ENCODE measurements around the gene PXN.
"Not testable (repeated sequence)": the region's sequence is repeated elsewhere in the genome, so short reads cannot be mapped to it uniquely, and the experiment has no call there.

The PXN gene

DNA sequence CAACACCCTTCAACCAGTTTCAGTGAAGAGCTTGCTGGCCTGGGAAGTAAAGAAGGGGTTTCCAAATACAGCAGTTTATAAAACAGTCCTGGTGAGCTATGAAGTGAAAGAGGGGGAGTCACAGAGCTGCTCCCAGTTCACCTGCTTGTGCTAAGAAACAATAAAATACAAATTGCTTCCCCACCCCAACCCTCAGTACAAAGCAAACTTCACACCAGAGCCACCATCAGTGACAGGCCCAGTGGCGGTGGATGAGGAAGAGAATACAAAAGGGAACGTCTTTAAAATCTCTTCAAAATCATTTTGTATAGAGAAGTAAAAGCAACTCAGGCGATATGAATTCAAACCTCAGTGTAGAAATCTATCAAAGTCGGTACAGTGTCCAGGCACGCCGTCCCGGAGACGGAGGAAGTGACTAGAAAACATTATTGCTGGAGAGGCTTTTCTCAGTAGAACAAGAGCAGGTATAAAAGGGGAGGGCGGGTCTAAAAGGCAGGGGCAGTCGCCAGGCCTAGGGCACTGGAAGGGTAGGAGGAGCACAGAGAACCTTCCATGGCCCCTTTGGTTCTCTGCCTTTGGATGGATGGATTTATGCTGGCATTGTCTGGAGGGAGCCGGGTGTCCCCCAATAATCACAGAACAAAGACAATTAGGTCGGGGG lies 54.2 kb downstream of the PXN start:
- no peak for DNase-seq (ENCODE audit: low read depth in 2 of 2)

GRCh38 chr12:120209851-120210250 lies 55.7 kb downstream of the PXN start:
- DNase-seq (ENCODE audit: low read depth in 2 of 2) = no peak

GRCh38 chr12:120207227-120207626 lies 58.3 kb downstream of the PXN start:
- DNase-seq (ENCODE audit: low read depth in 2 of 2) = no peak

DNA sequence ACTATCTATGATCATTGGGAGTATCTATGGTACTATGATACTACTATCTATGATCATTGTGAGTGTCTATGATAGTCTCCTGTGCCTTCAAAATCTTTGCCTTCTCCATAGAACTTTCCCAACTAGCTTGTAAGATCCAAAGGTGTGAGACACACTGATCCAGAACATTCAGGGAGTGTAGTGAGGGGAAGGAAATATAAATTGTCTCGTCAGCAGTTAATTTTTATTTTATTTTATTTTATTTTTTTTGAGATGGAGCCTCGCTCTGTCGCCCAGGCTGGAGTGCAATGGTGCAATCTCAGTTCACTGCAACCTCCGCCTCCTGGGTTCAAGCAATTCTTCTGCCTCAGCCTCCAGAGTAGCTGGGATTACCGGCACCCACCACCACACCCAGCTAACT lies 58.7 kb downstream of the PXN start:
- not testable (repeated sequence) for DNase-seq (ENCODE audit: low read depth in 2 of 2)

DNA sequence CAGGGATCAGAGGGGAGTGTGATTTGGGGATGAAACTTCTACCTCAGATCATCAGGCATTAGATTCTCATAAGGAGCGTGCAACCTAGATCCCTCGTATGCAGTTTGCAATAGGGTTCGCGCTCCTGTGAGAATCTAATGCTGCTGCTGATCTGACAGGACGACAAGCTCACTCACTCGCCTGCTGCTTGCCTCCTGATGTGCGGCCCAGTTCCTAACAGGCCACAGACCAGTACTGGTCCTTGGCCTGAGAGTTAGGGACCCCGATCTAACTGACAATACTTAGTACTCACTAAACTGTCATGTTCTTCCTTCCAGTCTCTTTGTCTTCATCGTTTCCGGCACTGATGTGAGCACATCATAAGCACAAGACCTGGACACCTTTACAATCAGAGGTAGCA lies 59.3 kb downstream of the PXN start:
- DNase-seq (ENCODE audit: low read depth in 2 of 2) = no peak

DNA sequence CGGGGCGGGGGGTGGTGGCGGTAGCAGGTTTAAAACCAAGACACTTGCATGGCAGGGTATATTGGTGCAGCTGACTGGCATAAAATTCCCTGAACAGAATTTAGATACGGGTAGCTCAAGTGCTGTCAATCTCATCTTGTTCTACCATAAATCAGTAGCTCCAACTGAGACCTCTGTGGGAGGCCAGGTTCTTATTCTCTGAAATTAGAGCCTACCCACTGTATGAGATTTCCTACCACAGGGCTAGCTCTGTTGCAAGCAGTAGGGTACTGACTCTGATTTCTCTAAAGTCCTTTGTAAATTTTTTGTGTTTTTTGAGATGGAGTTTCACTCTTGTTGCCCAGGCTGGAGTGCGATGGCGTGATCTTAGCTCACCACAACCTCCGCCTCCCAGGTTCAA lies 61.4 kb downstream of the PXN start:
- no peak for DNase-seq (ENCODE audit: low read depth in 2 of 2)

GRCh38 chr12:120200364-120200800 lies 65.1 kb downstream of the PXN start:
- no peak for DNase-seq (ENCODE audit: low read depth in 2 of 2)

GRCh38 chr12:120199595-120200306 lies 65.8 kb downstream of the PXN start:
- no peak for DNase-seq (ENCODE audit: low read depth in 2 of 2)

DNA sequence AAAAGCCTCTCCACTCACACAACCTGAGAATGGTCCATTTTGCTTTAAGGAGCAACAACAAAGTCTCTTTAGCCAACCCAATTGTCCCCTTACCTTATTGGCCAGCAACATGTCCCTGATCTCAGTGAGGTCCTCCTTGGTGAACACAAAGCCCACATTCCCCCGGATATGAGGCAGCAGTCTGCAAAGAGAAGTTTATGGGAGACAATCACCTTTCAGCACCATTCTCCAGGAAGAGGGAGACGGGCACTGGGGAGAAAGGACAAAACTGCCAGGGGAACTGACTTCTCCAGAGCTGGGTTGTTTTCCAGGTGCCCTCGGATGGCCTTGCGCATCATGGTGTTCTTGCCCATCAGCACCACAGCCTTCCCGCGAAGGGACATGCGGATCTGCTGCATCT lies 66.5 kb downstream of the PXN start:
- no peak for DNase-seq (ENCODE audit: low read depth in 2 of 2)

DNA sequence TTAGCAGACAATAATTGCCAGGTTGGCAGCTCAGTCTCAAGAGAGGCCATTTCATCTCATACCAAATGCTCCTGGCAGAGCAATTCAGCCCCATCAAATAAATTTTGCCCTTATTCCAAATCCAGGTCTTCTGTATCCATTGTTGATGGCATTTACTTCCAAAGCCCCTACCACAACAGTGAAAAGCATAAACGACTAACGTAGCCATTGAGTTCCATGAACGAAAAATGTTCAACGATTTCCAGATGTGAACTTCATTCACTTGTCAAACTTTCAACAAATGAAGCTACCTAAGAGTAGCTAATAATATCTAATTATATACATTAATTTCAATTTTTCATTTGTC lies 68.0 kb downstream of the PXN start:
- no peak for DNase-seq (ENCODE audit: low read depth in 2 of 2)

GRCh38 chr12:120196817-120197541 lies 68.6 kb downstream of the PXN start:
- DNase-seq (ENCODE audit: low read depth in 2 of 2) = not testable (repeated sequence)

DNA sequence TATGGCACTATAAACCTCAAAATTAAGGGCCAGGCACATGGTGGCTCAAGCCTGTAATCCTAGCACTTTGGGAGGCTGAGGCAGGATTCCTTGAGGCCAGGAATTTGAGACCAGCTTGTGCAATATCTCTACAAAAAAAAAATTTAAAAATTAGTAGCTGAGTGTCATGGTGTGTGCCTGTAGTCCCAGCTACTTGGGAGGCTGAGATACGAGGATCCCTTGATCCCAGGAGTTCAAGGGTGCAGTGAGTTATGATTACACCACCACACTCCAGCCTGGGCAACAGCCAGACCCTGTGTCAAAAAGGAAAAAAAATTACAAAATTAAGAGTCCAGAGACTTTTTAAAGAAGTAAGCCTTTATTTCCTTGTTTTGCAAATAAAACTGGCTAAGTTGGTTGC lies 69.2 kb downstream of the PXN start:
- DNase-seq (ENCODE audit: low read depth in 2 of 2) = no peak

GRCh38 chr12:120194534-120195395 lies 70.8 kb downstream of the PXN start, which contains the start of gene GCN1:
GCN1 (minus strand) TSS chr12:120194715; CDS start chr12:120194697, 18 bp downstream.
- peak; percentile 72 to 79 for DNase-seq (ENCODE audit: low read depth in 2 of 2)

DNA sequence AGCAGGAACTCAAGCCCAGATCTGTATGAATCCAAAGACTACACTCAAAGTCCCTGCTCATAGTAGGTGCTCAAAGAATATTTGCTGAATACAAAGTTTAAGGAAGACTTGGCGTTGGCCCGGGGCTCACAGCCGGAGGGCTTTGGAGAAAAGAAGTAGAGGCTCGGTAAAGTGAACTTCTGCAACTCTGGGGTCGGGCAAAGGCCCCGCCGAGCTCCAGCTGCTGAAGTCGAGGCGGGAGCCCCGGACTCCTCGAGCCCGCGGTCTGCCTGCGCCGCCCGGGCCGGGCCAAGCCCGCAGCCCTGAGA lies 71.3 kb downstream of the PXN start:
- no peak for DNase-seq (ENCODE audit: low read depth in 2 of 2)

DNA sequence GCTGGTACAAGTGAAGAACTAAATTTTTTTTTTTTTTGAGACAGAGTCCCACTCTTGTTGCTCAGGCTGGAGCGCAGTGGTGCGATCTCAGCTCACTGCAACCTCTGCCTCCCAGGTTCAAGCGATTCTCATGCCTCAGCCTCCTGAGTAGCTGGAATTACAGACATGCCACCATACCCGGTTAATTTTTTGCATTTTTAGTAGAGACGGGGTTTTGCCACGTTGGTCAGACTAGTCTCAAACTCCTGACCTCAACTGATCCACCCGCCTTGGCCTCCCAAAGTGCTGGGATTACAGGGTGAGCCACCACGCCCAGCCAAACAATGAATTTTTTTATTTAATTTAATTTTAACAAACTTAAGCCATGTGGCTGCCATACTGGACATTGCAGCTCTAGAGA lies 72.2 kb downstream of the PXN start:
- DNase-seq (ENCODE audit: low read depth in 2 of 2) = not testable (repeated sequence)

DNA sequence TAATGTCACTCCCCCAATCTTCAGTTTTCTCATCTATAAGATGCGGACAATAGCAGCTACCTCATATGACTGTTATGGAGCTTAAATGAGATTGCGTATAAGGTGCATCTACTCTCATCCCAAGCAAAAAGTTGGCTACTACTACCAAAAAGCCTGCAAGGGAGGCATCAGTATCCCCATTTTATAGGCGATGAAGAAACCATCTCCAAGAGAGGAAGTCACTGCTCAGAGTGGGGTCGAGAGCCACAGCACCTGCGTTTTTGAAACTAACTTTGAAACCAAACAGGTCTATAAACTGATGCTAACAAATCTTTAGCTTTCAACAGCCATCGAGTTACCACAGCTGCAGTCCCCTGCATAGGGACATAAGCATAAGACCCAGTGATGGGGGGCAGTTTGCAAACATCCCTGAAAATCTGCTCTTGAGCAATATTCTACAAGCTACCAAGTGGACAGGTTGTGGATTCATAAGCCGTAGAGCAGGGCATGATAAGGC lies 74.5 kb downstream of the PXN start:
- no peak for DNase-seq (ENCODE audit: low read depth in 2 of 2)

GRCh38 chr12:120190386-120190785 lies 75.1 kb downstream of the PXN start:
- no peak for DNase-seq (ENCODE audit: low read depth in 2 of 2)

DNA sequence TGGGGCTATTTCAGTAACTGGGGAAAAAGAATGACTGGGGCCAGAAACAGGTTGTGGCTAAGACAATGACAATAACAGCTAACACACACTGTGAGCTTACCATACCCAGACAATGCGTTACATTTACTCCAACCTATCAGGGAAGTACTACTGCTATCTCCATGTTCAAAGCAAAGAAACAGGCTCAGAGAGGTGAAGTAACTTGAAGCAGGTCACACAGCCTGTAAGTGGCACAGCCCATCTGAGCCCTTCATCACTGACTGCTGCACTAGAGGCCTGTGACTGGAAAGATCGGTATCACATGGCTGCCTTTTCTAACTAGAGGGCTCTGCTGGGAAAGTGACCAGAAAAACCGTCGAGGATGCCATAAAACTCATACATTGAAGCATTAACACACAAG lies 78.9 kb downstream of the PXN start:
- no peak for DNase-seq (ENCODE audit: low read depth in 2 of 2)

GRCh38 chr12:120183211-120183631 lies 82.3 kb downstream of the PXN start:
- no peak for DNase-seq (ENCODE audit: low read depth in 2 of 2)

GRCh38 chr12:120181991-120182631 lies 83.4 kb downstream of the PXN start:
- DNase-seq (ENCODE audit: low read depth in 2 of 2) = no peak

- DNase-seq (ENCODE audit: low read depth in 2 of 2) = no peak
Observed at GRCh38 chr12:120180975-120181374, 84.6 kb downstream of the PXN start.

Data from activated CD8-positive, alpha-beta memory T cell treated with anti-CD3 and anti-CD28 coated beads for 4 hours (primary cell).